Muscle layer of duodenum (tissue), 2 donors: ENCODE measurements around the gene GTF2H1.
"Not testable (repeated sequence)": the region's sequence is repeated elsewhere in the genome, so short reads cannot be mapped to it uniquely, and the experiment has no call there.

Source experiments
- H3K27ac ChIP-seq: one replicate; pipeline ENCODE4 v1.7.0; 2013; ENCODE audit warnings: mild to moderate bottlenecking, low read length
- H3K27me3 ChIP-seq: one replicate; pipeline ENCODE4 v1.7.0; 2013; ENCODE audit warnings: low read depth, mild to moderate bottlenecking, control low read depth, low read length
- H3K36me3 ChIP-seq, 2 donors: one replicate each; pipeline ENCODE4 v1.7.0; 2013; ENCODE audit warnings: low read length in 2 of 2, control low read depth in 1 of 2, mild to moderate bottlenecking in 1 of 2; ENCODE audit not compliant: insufficient read depth in 2 of 2, control insufficient read depth in 1 of 2
- H3K4me1 ChIP-seq, 2 donors: one replicate each; pipeline ENCODE4 v1.7.0; 2013; ENCODE audit warnings: low read length in 2 of 2, mild to moderate bottlenecking in 2 of 2, control low read depth in 1 of 2, moderate library complexity in 1 of 2; ENCODE audit not compliant: insufficient read depth in 2 of 2, control insufficient read depth in 1 of 2
- H3K4me3 ChIP-seq, 2 donors: one replicate each; pipeline ENCODE4 v1.7.0; 2013; ENCODE audit warnings: low read length in 2 of 2, low read depth in 1 of 2, mild to moderate bottlenecking in 1 of 2
- H3K9me3 ChIP-seq, 2 donors: one replicate each; pipeline ENCODE4 v1.7.0; 2013; ENCODE audit warnings: low read length in 2 of 2, control low read depth in 1 of 2, mild to moderate bottlenecking in 1 of 2; ENCODE audit not compliant: control insufficient read depth in 1 of 2
- donor health status: healthy.

The GTF2H1 gene

DNA sequence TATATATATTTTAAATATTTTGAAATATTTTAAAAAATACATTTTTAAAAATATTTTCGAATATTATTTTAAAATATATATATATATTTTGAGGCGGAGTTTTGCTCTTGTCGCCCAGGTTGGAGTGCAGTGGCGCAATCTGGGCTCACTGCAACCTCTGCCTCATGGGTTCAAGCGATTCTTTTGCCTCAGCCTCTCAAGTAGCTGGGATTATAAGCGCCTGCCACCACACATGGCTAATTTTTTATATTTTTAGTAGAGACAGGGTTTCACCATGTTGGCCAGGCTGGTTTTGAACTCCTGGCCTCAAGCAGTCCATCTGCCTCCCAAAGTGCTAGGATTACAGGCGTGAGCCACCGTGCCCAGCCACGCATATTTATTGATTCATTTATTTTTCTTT lies 78.7 kb downstream of the GTF2H1 start:
- not testable (repeated sequence) for H3K4me1 ChIP-seq, H3K9me3 ChIP-seq, H3K27ac ChIP-seq, H3K4me3 ChIP-seq, H3K27me3 ChIP-seq
- peaks cover 70 to 79% of the 10 kb centered on the region in 2 donors for H3K36me3 ChIP-seq

DNA sequence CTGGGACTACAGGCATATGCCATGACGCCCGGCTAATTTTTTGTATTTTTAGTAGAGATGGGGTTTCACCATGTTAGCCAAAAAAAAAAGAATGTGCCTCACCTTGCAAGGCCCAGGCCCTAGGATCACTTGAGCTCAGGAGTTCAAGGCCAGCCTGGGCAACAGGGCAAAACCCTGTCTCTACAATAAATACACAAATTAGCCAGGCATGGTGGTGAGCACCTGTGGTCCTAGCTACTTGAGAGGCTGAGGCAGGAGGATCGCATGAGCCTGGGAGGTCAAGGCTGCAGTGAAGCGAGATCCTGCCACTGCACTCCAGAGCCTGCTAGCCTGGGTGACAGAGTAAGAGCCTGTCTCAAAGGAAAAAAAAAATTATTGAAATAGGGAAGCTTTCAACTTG lies 81.7 kb downstream of the GTF2H1 start:
- H3K9me3 ChIP-seq = no peaks in the 10 kb centered on the region
- H3K4me1 ChIP-seq = no peaks in the 10 kb centered on the region
- H3K36me3 ChIP-seq = peaks cover 66 to 76% of the 10 kb centered on the region in 2 donors

DNA sequence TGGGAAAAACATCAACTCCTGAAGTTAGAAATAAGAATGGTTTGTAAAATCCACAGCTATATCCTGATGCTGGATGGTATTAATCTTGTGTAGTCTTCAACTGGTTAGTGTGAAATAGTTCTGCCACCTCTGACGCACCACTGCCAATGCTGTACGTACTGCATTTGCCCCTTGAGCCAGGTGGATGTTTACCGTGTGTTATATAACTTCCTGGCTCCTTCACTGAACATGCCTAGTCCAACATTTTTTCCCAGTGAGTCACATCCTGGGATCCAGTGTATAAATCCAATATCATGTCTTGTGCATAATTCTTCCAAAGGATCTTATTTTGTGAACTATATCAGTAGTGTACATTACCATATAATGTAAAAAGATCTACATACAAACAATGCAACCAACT lies 85.0 kb downstream of the GTF2H1 start:
- not testable (repeated sequence) for H3K27ac ChIP-seq, H3K4me1 ChIP-seq, H3K27me3 ChIP-seq, H3K4me3 ChIP-seq, H3K9me3 ChIP-seq
- peaks cover 44 to 52% of the 10 kb centered on the region in 2 donors for H3K36me3 ChIP-seq

More for the DNA sequence above, 81.7 kb downstream of the GTF2H1 start:
- Histone ChIP-seq H3K27me3 (no peaks in the 10 kb centered on the region), H3K4me3 (no peak overlapping the region), H3K27ac (no peak overlapping the region)

DNA sequence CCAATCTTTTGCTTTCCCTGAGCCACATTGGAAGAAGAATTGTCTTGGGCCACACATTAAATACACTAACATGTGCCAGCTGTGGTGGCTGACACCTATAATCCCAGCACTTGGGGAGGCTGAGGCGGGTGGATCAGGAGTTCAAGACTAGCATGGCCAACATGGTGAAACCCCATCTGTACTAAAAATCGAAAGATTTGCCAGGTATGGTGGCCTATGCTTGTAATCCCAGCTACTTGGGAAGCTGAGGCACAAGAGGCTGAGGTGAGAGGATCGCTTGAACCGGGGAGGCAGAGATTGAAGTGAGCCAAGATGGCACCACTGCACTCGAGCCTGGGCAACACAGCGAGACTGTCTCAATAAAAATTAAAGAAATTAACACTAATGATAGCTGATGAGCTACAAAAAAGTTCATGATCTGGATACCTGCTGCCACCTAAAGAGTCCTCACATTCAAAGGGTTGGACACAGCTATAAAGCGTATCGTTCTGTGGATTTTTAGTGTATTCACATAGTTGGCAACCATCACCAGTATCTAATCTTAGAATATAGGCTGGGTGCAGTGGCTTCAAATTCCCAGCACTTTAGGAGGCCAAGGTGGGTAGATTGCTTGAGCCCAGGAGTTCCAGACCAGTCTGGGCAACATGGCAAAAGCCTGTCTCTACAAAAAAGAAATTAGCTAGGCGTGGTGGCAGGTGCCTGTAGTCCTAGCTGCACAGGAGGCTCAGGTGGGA lies 86.4 kb downstream of the GTF2H1 start:
- Histone ChIP-seq H3K36me3 (peaks cover 32 to 39% of the 10 kb centered on the region in 2 donors), H3K4me1 (peaks cover 0 to 3% of the 10 kb centered on the region in 2 donors), H3K27me3 (no peaks in the 10 kb centered on the region), H3K9me3 (no peaks in the 10 kb centered on the region), H3K27ac (no peak overlapping the region), H3K4me3 (no peak overlapping the region)

DNA sequence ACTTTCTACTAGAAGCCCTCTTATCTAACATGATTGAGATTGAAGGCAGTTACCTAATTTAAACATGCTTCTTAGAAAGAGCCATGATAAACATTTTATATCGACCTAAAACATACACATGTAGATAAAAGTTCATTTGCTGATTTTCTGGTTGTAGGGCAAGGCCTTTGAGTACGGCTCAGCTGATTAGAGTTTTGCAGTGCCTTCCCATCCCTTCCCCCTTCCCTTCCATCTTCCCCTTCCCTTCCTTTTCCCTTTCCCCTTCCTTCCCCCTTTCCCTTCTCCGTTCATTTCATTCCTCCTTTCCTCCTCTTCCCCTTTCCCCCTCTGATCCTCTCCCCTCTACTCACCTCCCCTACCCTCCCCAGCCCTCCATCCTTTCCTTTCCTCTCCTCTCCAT lies 94.1 kb downstream of the GTF2H1 start:
- H3K4me3 ChIP-seq = no peak overlapping the region
- H3K36me3 ChIP-seq = no peaks in the 10 kb centered on the region
- no peaks in the 10 kb centered on the region for H3K9me3 ChIP-seq
- no peaks in the 10 kb centered on the region for H3K27me3 ChIP-seq
- H3K4me1 ChIP-seq = peaks cover 0 to 3% of the 10 kb centered on the region in 2 donors
- H3K27ac ChIP-seq = no peak overlapping the region
